Endothelial cell of umbilical vein (primary cell): ENCODE results near the gene LMBRD1. TPM values are rescaled to one million over a fixed set of nuclear protein-coding genes. Genes with fewer than 3 reads are reported as not detected.

ENCODE experiments used
- BruUV-seq: library from RNA; stranded (reverse); fragments of 400-500 nt; replicated peaks from 2 replicates; lab custom pipeline; 2021; lab: Mats Ljungman, UMichigan
- CTCF ChIA-PET: fragments of 300-600, 350-600 bp; sonication (Branson Sonifier 250); formaldehyde crosslinking; loops from one replicate; lab custom pipeline; 2021; ENCODE audit warnings: antibody characterized with exemption, inconsistent platforms; lab: Charles Lee
- POLR2A ChIA-PET: fragments of 300-600, 350-600 bp; sonication (Branson Sonifier 250); formaldehyde crosslinking; loops from one replicate; lab custom pipeline; 2021; ENCODE audit warnings: antibody characterized with exemption, inconsistent platforms; lab: Charles Lee
- DNase-seq: peaks from one replicate; pipeline ENCODE4 v3.0.0-alpha.2; 2011; ENCODE audit warnings: low read depth, low spot score
- FAIRE-seq: peaks from 2 replicates; lab custom pipeline; 2011; peaks lifted over from hg19 to GRCh38; lab: Jason Lieb, UNC
- H2AFZ ChIP-seq: 2 replicates; pipeline ENCODE4 v1.6.0; 2012; ENCODE audit warnings: low read depth, low read length, control low read depth, inconsistent platforms
- H3K27ac ChIP-seq: 2 replicates; pipeline ENCODE4 v1.5.1; 2011; ENCODE audit warnings: low read depth, mild to moderate bottlenecking, control low read depth, low read length, moderate library complexity; ENCODE audit not compliant: insufficient read depth
- H3K27me3 ChIP-seq, 2 experiments: 2 replicates each; pipeline versions ENCODE4 v1.6.0 to v1.6.1; 2011; ENCODE audit warnings: low read length in 2 of 2, mixed read lengths in 1 of 2; ENCODE audit not compliant: control insufficient read depth in 2 of 2, insufficient read depth in 2 of 2
- H3K36me3 ChIP-seq, 2 experiments: 2 replicates in 1 of 2; 3 replicates in 1 of 2; pipeline ENCODE4 v1.5.1; 2011; ENCODE audit warnings: low read length in 2 of 2, mild to moderate bottlenecking in 1 of 2, moderate library complexity in 1 of 2; ENCODE audit not compliant: control insufficient read depth in 2 of 2, insufficient read depth in 2 of 2; ENCODE audit errors: extremely low read depth in 1 of 2
- H3K4me1 ChIP-seq: 3 replicates; pipeline ENCODE4 v1.5.1; 2011; ENCODE audit warnings: mild to moderate bottlenecking, low read length; ENCODE audit not compliant: control insufficient read depth, insufficient read depth; ENCODE audit errors: extremely low read depth
- H3K4me2 ChIP-seq: 2 replicates; pipeline ENCODE4 v1.6.1; 2011; ENCODE audit warnings: low read length, control low read depth, mixed read lengths; ENCODE audit not compliant: insufficient read depth
- H3K4me3 ChIP-seq, 3 experiments: fragments of 200-600 bp in 1 of 3; sonication (generic), shearing (Covaris generic) in 1 of 3; replicated peaks in 1 of 3; 2 replicates each; pipeline ENCODE4 v1.5.1; 2011 to 2016; ENCODE audit warnings: control low read depth in 3 of 3, low read length in 3 of 3, mild to moderate bottlenecking in 2 of 3, inconsistent platforms in 1 of 3, low read depth in 1 of 3, moderate library complexity in 1 of 3; ENCODE audit not compliant: insufficient read depth in 1 of 3
- H3K79me2 ChIP-seq: 2 replicates; pipeline ENCODE4 v1.6.0; 2012; ENCODE audit warnings: low read length, inconsistent platforms; ENCODE audit not compliant: control insufficient read depth, insufficient read depth
- H3K9ac ChIP-seq: replicated peaks from 2 replicates; pipeline ENCODE3; 2011; ENCODE audit warnings: low read length, control low read depth; ENCODE audit not compliant: insufficient read depth; ENCODE audit errors: extremely low read depth
- H3K9me1 ChIP-seq: replicated peaks from 3 replicates; pipeline ENCODE4 v1.6.0; 2011; ENCODE audit warnings: mild to moderate bottlenecking, low read length; ENCODE audit not compliant: control insufficient read depth, insufficient read depth; ENCODE audit errors: extremely low read depth
- H3K9me3 ChIP-seq: replicated peaks from 2 replicates; pipeline ENCODE4 v1.5.1; 2012; ENCODE audit warnings: low read length, inconsistent platforms; ENCODE audit not compliant: control insufficient read depth, insufficient read depth
- H4K20me1 ChIP-seq: replicated peaks from 2 replicates; pipeline ENCODE3; 2011; ENCODE audit warnings: mild to moderate bottlenecking, low read length; ENCODE audit not compliant: control insufficient read depth, insufficient read depth; ENCODE audit errors: extremely low read depth
- CTCF ChIP-seq, 2 donors: IDR thresholded peaks; 1 replicate in 1 of 2; 2 replicates in 1 of 2; pipeline ENCODE4 v1.5.1; 2011; ENCODE audit warnings: low read length in 2 of 2, mild to moderate bottlenecking in 2 of 2, moderate library complexity in 2 of 2, control low read depth in 1 of 2, inconsistent platforms in 1 of 2, low read depth in 1 of 2; ENCODE audit not compliant: insufficient read depth in 1 of 2; ENCODE audit errors: extremely low read depth in 1 of 2
- EZH2 ChIP-seq: IDR thresholded peaks from 2 replicates; pipeline ENCODE4 v1.6.1; 2012; ENCODE audit warnings: borderline replicate concordance, low read depth, mild to moderate bottlenecking, moderate library complexity, low read length, inconsistent platforms; ENCODE audit not compliant: severe bottlenecking
- FOS ChIP-seq: IDR thresholded peaks from 2 replicates; pipeline ENCODE4 v1.6.1; 2011; ENCODE audit warnings: mild to moderate bottlenecking, low read length, moderate library complexity, borderline replicate concordance; ENCODE audit not compliant: insufficient read depth
- GATA2 ChIP-seq: IDR thresholded peaks from 2 replicates; pipeline ENCODE4 v1.7.0; 2011; ENCODE audit warnings: low read depth, mild to moderate bottlenecking, moderate library complexity, mixed read lengths, low read length; ENCODE audit not compliant: insufficient read length, insufficient read depth
- JUN ChIP-seq: IDR thresholded peaks from 2 replicates; pipeline ENCODE4 v1.6.1; 2011; ENCODE audit warnings: borderline replicate concordance, low read depth; ENCODE audit not compliant: insufficient read length, insufficient read depth
- MAX ChIP-seq: IDR thresholded peaks from 2 replicates; pipeline ENCODE4 v1.6.1; 2011; ENCODE audit not compliant: insufficient read depth, insufficient read length
- MYC ChIP-seq: IDR thresholded peaks from one replicate; pipeline ENCODE4 v1.6.1; 2011; ENCODE audit warnings: mild to moderate bottlenecking, low read depth, low read length
- POLR2A ChIP-seq: IDR thresholded peaks from 2 replicates; pipeline ENCODE4 v1.6.1; 2012; ENCODE audit warnings: low read depth, mild to moderate bottlenecking, control low read depth, low read length
- POLR2AphosphoS5 ChIP-seq: IDR thresholded peaks from 2 replicates; pipeline ENCODE4 v1.6.1; 2012; ENCODE audit warnings: low read depth, mild to moderate bottlenecking, control low read depth, low read length, moderate library complexity; ENCODE audit not compliant: insufficient read depth
- dilution Hi-C: fragments of 300-500 bp; cut with MboI; formaldehyde crosslinking; loops from one replicate; pipeline ENCODE4 v1.15.0; 2019; ENCODE audit warnings: low sequenced_read_pairs; ENCODE audit not compliant: extremely low pct_ligation_motif_present
- intact Hi-C: fragments of 100-400 bp; cut with micrococcal nuclease; formaldehyde crosslinking; loops from one replicate; pipeline ENCODE4 v1.10.0; 2022
- polyA plus RNA-seq, 4 experiments: library from polyadenylated mRNA; depleted of rRNA in 3 of 4; stranded (reverse) in 3 of 4; unstranded in 1 of 4; fragments of >200 nt; gene quantifications; 2 replicates each; pipeline versions ENCODE4 v1.2.1 to v1.2.3, GENCODE V29; 2011 to 2012; ENCODE audit warnings: missing spikeins in 1 of 4
- total RNA-seq: library from RNA; stranded (reverse); gene quantifications from 2 replicates; pipeline ENCODE4 v1.2.3, GENCODE V29; 2021

The LMBRD1 gene
- total and polyA plus RNA-seq, 2 donors (not counting 3 experiments of a cell fraction or from before 2014, with no cell fraction given): 9.8 to 14.6 TPM

GRCh38 chr6:69631552-69632346 is 165.1 kb downstream of the LMBRD1 start:
- no peak for DNase-seq
- Histone ChIP-seq H2AFZ (no peak overlapping the region), H4K20me1 (no peaks in the 10 kb centered on the region), H3K36me3 (no peaks in the 10 kb centered on the region), H3K4me2 (no peak overlapping the region), H3K9ac (no peak overlapping the region), H3K79me2 (no peaks in the 10 kb centered on the region), H3K4me3 (no peak overlapping the region), H3K27me3 (no peaks in the 10 kb centered on the region), H3K9me3 (peaks cover 2% of the 10 kb centered on the region), H3K4me1 (no peaks in the 10 kb centered on the region), H3K9me1 (no peaks in the 10 kb centered on the region), H3K27ac (no peak overlapping the region)
- CTCF ChIA-PET: no interaction called here
- intact Hi-C loops: no loop called here
- POLR2A ChIA-PET: no interaction called here
- no peak for TF ChIP-seq POLR2A
- no peak for TF ChIP-seq POLR2AphosphoS5
- no peak for TF ChIP-seq GATA2
- no peak for TF ChIP-seq EZH2
- no peak for TF ChIP-seq JUN
- TF ChIP-seq MAX: no peak
- TF ChIP-seq MYC: no peak
- TF ChIP-seq CTCF (IDR thresholded peaks at IDR 0.05; ENCODE audit: extremely low read depth in 1 of 2, insufficient read depth in 1 of 2, low read depth in 1 of 2, low read length in 2 of 2): no peak
- no peak for TF ChIP-seq FOS
- FAIRE-seq: no peak
- no TSS peak for BruUV-seq
- dilution Hi-C loops: no loop called here
